Fibroblast of lung (primary cell): ENCODE data around the gene LMAN1L. TPM values are rescaled to one million over a fixed set of nuclear protein-coding genes. Genes with fewer than 3 reads are reported as not detected.

Experiments used
- DNase-seq, 2 donors: peaks; one replicate each; pipeline versions ENCODE4 v3.0.0 to v3.0.0-alpha.2; 2010; ENCODE audit warnings: low read depth in 2 of 2
- H2AFZ ChIP-seq: 2 replicates; pipeline ENCODE4 v1.5.1; 2012; ENCODE audit warnings: low read length, control low read depth, inconsistent platforms
- H3K27ac ChIP-seq: 2 replicates; pipeline ENCODE4 v1.5.1; 2011; ENCODE audit warnings: low read length, control low read depth; ENCODE audit not compliant: insufficient read depth
- H3K27me3 ChIP-seq: 2 replicates; pipeline ENCODE4 v1.5.1; 2011; ENCODE audit warnings: mild to moderate bottlenecking, low read length; ENCODE audit not compliant: control insufficient read depth, insufficient read depth
- H3K36me3 ChIP-seq: 2 replicates; pipeline ENCODE4 v1.5.1; 2011; ENCODE audit warnings: low read length; ENCODE audit not compliant: control insufficient read depth, insufficient read depth
- H3K4me1 ChIP-seq: 2 replicates; pipeline ENCODE4 v1.5.1; 2011; ENCODE audit warnings: low read length; ENCODE audit not compliant: control insufficient read depth, insufficient read depth; ENCODE audit errors: extremely low read depth
- H3K4me2 ChIP-seq: 2 replicates; pipeline ENCODE4 v1.5.1; 2011; ENCODE audit warnings: low read length, control low read depth; ENCODE audit not compliant: insufficient read depth; ENCODE audit errors: extremely low read depth
- H3K4me3 ChIP-seq, 4 experiments: fragments of 200-600 bp in 1 of 4; sonication (generic) in 1 of 4; replicated peaks in 1 of 4; 2 replicates each; pipeline ENCODE4 v1.5.1; 2011 to 2016; ENCODE audit warnings: low read length in 4 of 4, low read depth in 3 of 4, mild to moderate bottlenecking in 3 of 4, control low read depth in 2 of 4, inconsistent platforms in 1 of 4, mixed read lengths in 1 of 4; ENCODE audit not compliant: insufficient read depth in 1 of 4; ENCODE audit errors: control extremely low read depth in 1 of 4
- H3K79me2 ChIP-seq: 2 replicates; pipeline ENCODE4 v1.5.1; 2012; ENCODE audit warnings: mild to moderate bottlenecking, low read length, inconsistent platforms; ENCODE audit not compliant: control insufficient read depth, insufficient read depth
- H3K9ac ChIP-seq: 2 replicates; pipeline ENCODE4 v1.5.1; 2011; ENCODE audit warnings: mild to moderate bottlenecking, low read length, control low read depth; ENCODE audit not compliant: insufficient read depth
- H3K9me3 ChIP-seq: 2 replicates; pipeline ENCODE4 v1.5.1; 2012; ENCODE audit warnings: low read depth, low read length; ENCODE audit not compliant: control insufficient read depth, insufficient read depth
- H4K20me1 ChIP-seq: 2 replicates; pipeline ENCODE4 v1.5.1; 2011; ENCODE audit warnings: low read length; ENCODE audit not compliant: control insufficient read depth, insufficient read depth; ENCODE audit errors: extremely low read depth
- EZH2 ChIP-seq: IDR thresholded peaks from 2 replicates; pipeline ENCODE4 v1.5.1; 2012; ENCODE audit warnings: low read length, control low read depth, mild to moderate bottlenecking; ENCODE audit errors: missing control alignments
- polyA plus RNA-seq, 2 donors: library from polyadenylated mRNA; depleted of rRNA in 1 of 2; stranded (reverse) in 1 of 2; unstranded in 1 of 2; fragments of >200 nt; gene quantifications; 2 replicates each; pipeline ENCODE4 v1.2.1, GENCODE V29; 2011 to 2012; ENCODE audit warnings: missing spikeins in 1 of 2
- total RNA-seq: library from RNA; depleted of rRNA; stranded (reverse); fragments of >200 nt; gene quantifications from 2 replicates; pipeline ENCODE4 v1.2.1, GENCODE V29; 2014
- TF ChIP-seq, protein P1 (sequence below), 2 donors: IDR thresholded peaks in 1 of 2; conservative IDR thresholded peaks in 1 of 2; 1 replicate in 1 of 2; 2 replicates in 1 of 2; pipeline ENCODE4 v1.5.1; 2011 to 2012; ENCODE audit warnings: low read length in 2 of 2, control low read depth in 1 of 2, inconsistent platforms in 1 of 2, low read depth in 1 of 2, mild to moderate bottlenecking in 1 of 2

The LMAN1L gene
- total and polyA plus RNA-seq, 2 donors (not counting 1 experiment from before 2014, with no cell fraction given): not detected

DNA sequence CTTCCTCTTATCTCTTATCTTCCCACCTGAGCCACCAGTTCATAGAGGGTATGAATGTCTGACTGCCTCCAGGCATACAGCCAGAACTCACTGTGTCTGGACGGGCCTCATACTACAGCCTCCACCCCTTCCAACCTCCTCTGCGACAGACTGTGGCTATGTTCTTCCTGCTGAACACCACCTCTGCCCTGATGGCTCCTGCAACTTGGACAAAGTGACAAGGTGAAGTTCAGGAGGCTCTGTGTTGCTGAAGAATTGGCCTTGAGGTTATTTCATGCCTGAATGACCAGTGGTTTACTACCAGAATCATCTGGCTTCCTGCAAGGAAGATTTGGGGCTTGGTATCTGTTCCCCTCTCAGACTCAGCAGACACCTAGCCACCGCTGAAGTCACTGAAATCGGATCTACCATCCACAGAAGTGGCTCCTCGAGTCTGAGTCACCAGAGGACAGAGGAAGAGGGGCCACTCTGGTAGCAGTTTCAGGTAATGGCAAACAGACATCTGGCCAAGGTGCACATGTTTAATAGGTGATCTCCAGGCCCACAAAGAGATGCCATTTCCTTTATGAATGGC lies 44.5 kb downstream of the LMAN1L start:
- no peak for TF ChIP-seq EZH2
- TF ChIP-seq, protein P1, sequence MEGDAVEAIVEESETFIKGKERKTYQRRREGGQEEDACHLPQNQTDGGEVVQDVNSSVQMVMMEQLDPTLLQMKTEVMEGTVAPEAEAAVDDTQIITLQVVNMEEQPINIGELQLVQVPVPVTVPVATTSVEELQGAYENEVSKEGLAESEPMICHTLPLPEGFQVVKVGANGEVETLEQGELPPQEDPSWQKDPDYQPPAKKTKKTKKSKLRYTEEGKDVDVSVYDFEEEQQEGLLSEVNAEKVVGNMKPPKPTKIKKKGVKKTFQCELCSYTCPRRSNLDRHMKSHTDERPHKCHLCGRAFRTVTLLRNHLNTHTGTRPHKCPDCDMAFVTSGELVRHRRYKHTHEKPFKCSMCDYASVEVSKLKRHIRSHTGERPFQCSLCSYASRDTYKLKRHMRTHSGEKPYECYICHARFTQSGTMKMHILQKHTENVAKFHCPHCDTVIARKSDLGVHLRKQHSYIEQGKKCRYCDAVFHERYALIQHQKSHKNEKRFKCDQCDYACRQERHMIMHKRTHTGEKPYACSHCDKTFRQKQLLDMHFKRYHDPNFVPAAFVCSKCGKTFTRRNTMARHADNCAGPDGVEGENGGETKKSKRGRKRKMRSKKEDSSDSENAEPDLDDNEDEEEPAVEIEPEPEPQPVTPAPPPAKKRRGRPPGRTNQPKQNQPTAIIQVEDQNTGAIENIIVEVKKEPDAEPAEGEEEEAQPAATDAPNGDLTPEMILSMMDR (conservative IDR thresholded peaks at IDR 0.05 in 1 of 2, IDR thresholded peaks at IDR 0.05 in 1 of 2; ENCODE audit: low read depth in 1 of 2, low read length in 2 of 2): no peak
- Histone ChIP-seq H3K79me2 (no peaks in the 10 kb centered on the region), H2AFZ (no peak overlapping the region), H3K4me2 (no peak overlapping the region), H3K9ac (no peak overlapping the region), H3K9me3 (no peaks in the 10 kb centered on the region), H3K27me3 (no peaks in the 10 kb centered on the region), H3K4me1 (no peaks in the 10 kb centered on the region), H3K4me3 (no peak overlapping the region), H3K36me3 (peaks cover 3% of the 10 kb centered on the region), H4K20me1 (no peaks in the 10 kb centered on the region), H3K27ac (no peak overlapping the region)
- no peak for DNase-seq

DNA sequence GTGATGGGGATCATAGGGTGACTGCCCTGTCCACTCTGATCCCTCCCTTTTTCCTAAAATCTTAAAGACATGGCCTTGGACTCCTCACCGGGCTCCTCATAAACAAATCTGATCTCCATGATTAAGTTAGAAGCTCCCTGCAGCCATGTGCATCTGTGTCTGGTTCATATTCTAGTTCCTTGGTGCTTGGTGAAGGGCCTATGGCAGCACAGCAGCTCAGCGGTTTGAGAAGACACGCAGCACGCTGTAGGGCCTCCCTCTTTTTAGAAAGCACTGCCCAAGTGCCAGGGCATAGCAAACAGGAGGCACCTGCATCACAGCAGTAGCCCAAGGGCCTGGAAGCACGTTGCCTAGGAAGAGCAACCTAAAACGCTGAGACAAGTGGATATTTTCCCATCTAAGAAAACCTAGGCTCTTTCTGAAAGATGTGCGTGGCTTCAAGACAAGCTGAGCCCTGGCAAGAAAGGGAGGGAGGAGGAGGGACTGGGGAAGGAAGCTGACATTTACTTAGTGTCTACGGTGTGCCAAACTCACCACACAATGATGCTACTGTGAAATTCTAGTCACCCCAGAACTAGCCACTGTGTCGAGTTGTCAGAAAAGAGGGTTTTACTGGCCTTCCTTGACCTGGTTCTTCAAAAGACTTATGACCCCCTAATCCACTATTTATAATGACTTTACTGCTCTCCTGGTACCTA lies 45.2 kb downstream of the LMAN1L start:
- Histone ChIP-seq H3K79me2 (no peaks in the 10 kb centered on the region), H4K20me1 (no peaks in the 10 kb centered on the region), H3K27me3 (no peaks in the 10 kb centered on the region), H3K27ac (no peak overlapping the region), H2AFZ (no peak overlapping the region), H3K9ac (no peak overlapping the region), H3K4me2 (no peak overlapping the region), H3K4me1 (no peaks in the 10 kb centered on the region), H3K9me3 (no peaks in the 10 kb centered on the region), H3K4me3 (no peak overlapping the region), H3K36me3 (no peaks in the 10 kb centered on the region)
- no peak for DNase-seq
- TF ChIP-seq EZH2: no peak
- TF ChIP-seq, protein P1 (conservative IDR thresholded peaks at IDR 0.05 in 1 of 2, IDR thresholded peaks at IDR 0.05 in 1 of 2; ENCODE audit: low read depth in 1 of 2, low read length in 2 of 2): no peak

DNA sequence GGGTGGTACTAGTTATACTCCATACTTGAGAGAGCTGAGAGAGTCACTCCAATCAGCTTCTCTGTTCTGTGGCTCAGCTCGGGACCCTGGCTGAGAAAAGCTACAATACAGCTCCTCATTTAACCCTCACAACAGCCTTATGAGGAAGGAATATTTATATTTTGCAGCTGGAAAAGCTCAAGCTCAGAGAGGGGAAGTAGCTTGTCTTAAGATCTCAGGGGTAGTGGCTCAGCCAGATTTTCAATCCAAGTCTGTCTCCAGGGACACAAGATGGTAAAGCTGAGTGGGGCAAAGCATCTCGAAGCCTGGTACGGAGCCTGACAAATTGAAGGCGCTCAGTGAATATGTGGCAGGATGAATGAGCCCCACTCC lies 45.7 kb downstream of the LMAN1L start:
- TF ChIP-seq, protein P1 (conservative IDR thresholded peaks at IDR 0.05 in 1 of 2, IDR thresholded peaks at IDR 0.05 in 1 of 2; ENCODE audit: low read depth in 1 of 2, low read length in 2 of 2): no peak
- no peak for TF ChIP-seq EZH2
- H3K4me3 ChIP-seq: no peak overlapping the region
- no peaks in the 10 kb centered on the region for H3K4me1 ChIP-seq
- no peaks in the 10 kb centered on the region for H3K36me3 ChIP-seq
- H3K27ac ChIP-seq: no peak overlapping the region
- H2AFZ ChIP-seq: no peak overlapping the region
- H3K9me3 ChIP-seq: no peaks in the 10 kb centered on the region
- H3K79me2 ChIP-seq: no peaks in the 10 kb centered on the region
- H3K9ac ChIP-seq: no peak overlapping the region
- H3K4me2 ChIP-seq: no peak overlapping the region
- DNase-seq: no peak
- no peaks in the 10 kb centered on the region for H3K27me3 ChIP-seq
- H4K20me1 ChIP-seq: no peaks in the 10 kb centered on the region
